ENCODE measurements around the gene MITF. TPM values are rescaled to one million over a fixed set of nuclear protein-coding genes. Genes with fewer than 3 reads are reported as not detected.

Gene MITF
- total RNA-seq, 1 experiment from 2014 or later = 1.9 TPM

- no peaks in the 10 kb centered on the region for H3K4me1 ChIP-seq (ENCODE audit: control insufficient read depth in 1 of 2, insufficient read depth in 2 of 2, low read length in 2 of 2)
- no peaks in the 10 kb centered on the region for H3K36me3 ChIP-seq (ENCODE audit: control insufficient read depth in 1 of 2, insufficient read depth in 2 of 2, low read length in 2 of 2)
- no peaks in the 10 kb centered on the region for H3K79me2 ChIP-seq (ENCODE audit: insufficient read depth, low read length)
- no peak overlapping the region for H3K9ac ChIP-seq (ENCODE audit: low read length)
- H3K4me3 ChIP-seq (replicated peaks in 1 of 2; ENCODE audit: low read depth in 1 of 2, low read length in 2 of 2) = no peak overlapping the region
- H2AFZ ChIP-seq (ENCODE audit: low read depth, low read length, poor library complexity, severe bottlenecking) = no peak overlapping the region
- H4K20me1 ChIP-seq (ENCODE audit: insufficient read depth) = no peaks in the 10 kb centered on the region
- RAD21 ChIA-PET (ENCODE audit: low non-redundant PET in 1 of 2, low total read pairs in 2 of 2, uncharacterized antibody in 2 of 2, unreplicated experiment in 2 of 2) = no interaction called here
- H3K9me2 ChIP-seq (ENCODE audit: insufficient read depth) = no peaks in the 10 kb centered on the region
- no peak overlapping the region for H3K27ac ChIP-seq (ENCODE audit: low read depth, low read length)
- intact Hi-C loops (cut with micrococcal nuclease) = no loop called here
- H3K27me3 ChIP-seq (ENCODE audit: insufficient read depth, low read length) = no peaks in the 10 kb centered on the region
- no peak for TF ChIP-seq YY1 (IDR thresholded peaks at IDR 0.05; ENCODE audit: extremely low read depth, insufficient replicate concordance, low read depth, low read length)
- CTCF ChIA-PET = no interaction called here
- no peak overlapping the region for H3K4me2 ChIP-seq (ENCODE audit: low read length)
- POLR2A ChIA-PET = no interaction called here
- DNase-seq (ENCODE audit: low read depth, low spot score) (no peak), ATAC-seq (no peak)
- no peaks in the 10 kb centered on the region for H3K9me3 ChIP-seq (ENCODE audit: control insufficient read depth in 1 of 2, insufficient read depth in 1 of 2, low read depth in 1 of 2, low read length in 2 of 2)
- BruUV-seq (replicated peaks) = no TSS peak
Observed at GRCh38 chr3:69987833-69988232, 248.6 kb downstream of the MITF start.

GRCh38 chr3:69993757-69994156 lies 254.5 kb downstream of the MITF start:
- no peak overlapping the region for H3K4me2 ChIP-seq (ENCODE audit: low read length)
- ATAC-seq (no peak), DNase-seq (ENCODE audit: low read depth, low spot score) (no peak)
- no TSS peak for BruUV-seq (replicated peaks)
- H3K9ac ChIP-seq (ENCODE audit: low read length) = no peak overlapping the region
- 0 out of 2 replicates have a peak, but pooled peaks cover under 1% of the 10 kb centered on the region for H3K27me3 ChIP-seq (ENCODE audit: insufficient read depth, low read length)
- no peaks in the 10 kb centered on the region for H4K20me1 ChIP-seq (ENCODE audit: insufficient read depth)
- RAD21 ChIA-PET (ENCODE audit: low non-redundant PET in 1 of 2, low total read pairs in 2 of 2, uncharacterized antibody in 2 of 2, unreplicated experiment in 2 of 2) = no interaction called here
- TF ChIP-seq POLR2A (IDR thresholded peaks at IDR 0.05; ENCODE audit: borderline replicate concordance, extremely low read depth, insufficient read depth, insufficient read length) (no peak), MAX (IDR thresholded peaks at IDR 0.05) (no peak), EZH2 (IDR thresholded peaks at IDR 0.05) (no peak), CEBPB (IDR thresholded peaks at IDR 0.05; ENCODE audit: low read depth) (no peak), SP1 (IDR thresholded peaks at IDR 0.05; ENCODE audit: low read depth) (no peak), ELF1 (IDR thresholded peaks at IDR 0.05; ENCODE audit: borderline replicate concordance, low read depth) (no peak), SRF (IDR thresholded peaks at IDR 0.05; ENCODE audit: low read depth) (no peak)
- H3K9me3 ChIP-seq (ENCODE audit: control insufficient read depth in 1 of 2, insufficient read depth in 1 of 2, low read depth in 1 of 2, low read length in 2 of 2) = no peaks in the 10 kb centered on the region
- H3K36me3 ChIP-seq (ENCODE audit: control insufficient read depth in 1 of 2, insufficient read depth in 2 of 2, low read length in 2 of 2) = no peaks in the 10 kb centered on the region
- H3K4me1 ChIP-seq (ENCODE audit: control insufficient read depth in 1 of 2, insufficient read depth in 2 of 2, low read length in 2 of 2) = no peaks in the 10 kb centered on the region
- no peak overlapping the region for H3K27ac ChIP-seq (ENCODE audit: low read depth, low read length)
- intact Hi-C loops (cut with micrococcal nuclease) = no loop called here
- H3K9me2 ChIP-seq (ENCODE audit: insufficient read depth) = no peaks in the 10 kb centered on the region
- no peak overlapping the region for H3K4me3 ChIP-seq (replicated peaks in 1 of 2; ENCODE audit: low read depth in 1 of 2, low read length in 2 of 2)
- POLR2A ChIA-PET = no interaction called here
- no peak overlapping the region for H2AFZ ChIP-seq (ENCODE audit: low read depth, low read length, poor library complexity, severe bottlenecking)
- no peaks in the 10 kb centered on the region for H3K79me2 ChIP-seq (ENCODE audit: insufficient read depth, low read length)
- CTCF ChIA-PET = no interaction called here

All from HCT116 (cell line).